H54 (cell line): ENCODE measurements around the gene PLXDC1.
A peak's percentile ranks its signal among the peaks of the same experiment; 100 is the strongest.
"Not testable (repeated sequence)": the region's sequence is repeated elsewhere in the genome, so short reads cannot be mapped to it uniquely, and the experiment has no call there.

ENCODE experiments used
- DNase-seq: peaks from one replicate; pipeline ENCODE4 v3.0.0; 2011; ENCODE audit warnings: low spot score, mixed read lengths; ENCODE audit not compliant: insufficient read length
- FAIRE-seq: peaks from 3 replicates; lab custom pipeline; 2011; peaks lifted over from hg19 to GRCh38; lab: Jason Lieb, UNC
- POLR2A ChIP-seq: IDR thresholded peaks from 2 replicates; pipeline ENCODE4 v1.6.1; 2011; ENCODE audit warnings: low read depth, mild to moderate bottlenecking, low read length

PLXDC1 gene

GRCh38 chr17:39077252-39077651, 74.2 kb downstream of the PLXDC1 start:
- FAIRE-seq: no peak
- TF ChIP-seq POLR2A: no peak

GRCh38 chr17:39074676-39075075, 76.8 kb downstream of the PLXDC1 start:
- no peak for TF ChIP-seq POLR2A
- no peak for FAIRE-seq
- no peak for DNase-seq

More at GRCh38 chr17:39077252-39077651, 74.2 kb downstream of the PLXDC1 start:
- no peak for DNase-seq

GRCh38 chr17:39073916-39074315, 77.5 kb downstream of the PLXDC1 start:
- TF ChIP-seq POLR2A: no peak
- FAIRE-seq (no peak), DNase-seq (no peak)

GRCh38 chr17:39073353-39073752, 78.1 kb downstream of the PLXDC1 start:
- DNase-seq: no peak
- no peak for TF ChIP-seq POLR2A
- no peak for FAIRE-seq

DNA sequence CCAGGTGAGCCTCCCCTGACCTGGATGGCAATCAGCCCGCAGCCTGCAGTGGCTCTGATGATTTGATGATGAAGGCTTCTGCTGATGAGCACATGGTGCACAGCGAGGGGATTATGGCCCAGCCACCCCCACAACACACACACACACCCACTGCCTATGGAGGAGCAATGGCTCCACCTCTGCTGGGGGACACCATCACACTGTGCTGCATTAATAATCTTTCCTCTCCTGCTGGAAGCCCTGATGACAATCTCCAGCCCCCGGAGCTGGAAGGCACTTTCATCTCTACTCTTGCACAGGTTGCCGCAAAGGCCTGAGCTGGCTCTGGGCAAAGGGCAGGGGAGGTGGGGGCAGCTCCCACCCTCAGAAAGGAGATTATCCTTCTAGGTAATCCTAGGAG, 79.9 kb downstream of the PLXDC1 start:
- FAIRE-seq (no peak), DNase-seq (no peak)
- no peak for TF ChIP-seq POLR2A

DNA sequence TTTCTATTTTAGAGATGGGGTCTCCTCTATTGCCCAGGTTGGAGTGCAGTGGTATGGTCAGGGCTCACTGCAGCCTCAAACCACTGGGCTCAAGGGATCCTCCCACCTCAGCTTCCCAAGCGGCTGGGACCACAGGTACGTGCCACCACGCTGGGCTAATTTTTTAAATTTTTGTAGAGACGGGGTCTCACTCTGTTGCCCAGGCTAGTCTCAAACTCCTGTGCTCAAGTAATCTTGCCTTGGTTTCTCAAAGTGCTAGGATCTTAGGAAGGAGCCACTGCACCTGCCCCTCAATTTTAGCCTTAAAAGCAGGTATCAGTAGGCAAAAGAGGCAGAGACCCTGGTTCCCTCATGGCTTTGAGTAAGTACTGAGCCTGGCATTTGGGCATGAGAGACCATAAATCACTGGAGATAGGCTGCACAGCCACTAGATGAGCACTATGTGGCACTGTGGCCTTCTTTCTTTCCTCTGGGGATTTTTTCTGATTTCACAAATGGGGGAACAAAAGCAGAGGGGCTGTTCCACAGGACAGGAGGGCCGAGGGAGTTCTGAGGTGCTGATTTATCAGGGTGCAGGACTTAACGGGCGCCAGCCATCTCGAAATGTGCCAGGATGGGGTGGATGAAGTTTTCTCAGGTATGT, 82.2 kb downstream of the PLXDC1 start:
- DNase-seq: peak; percentile 44
- FAIRE-seq: no peak
- TF ChIP-seq POLR2A: no peak

GRCh38 chr17:39064819-39065218, 86.6 kb downstream of the PLXDC1 start:
- no peak for DNase-seq
- no peak for FAIRE-seq
- TF ChIP-seq POLR2A: no peak

DNA sequence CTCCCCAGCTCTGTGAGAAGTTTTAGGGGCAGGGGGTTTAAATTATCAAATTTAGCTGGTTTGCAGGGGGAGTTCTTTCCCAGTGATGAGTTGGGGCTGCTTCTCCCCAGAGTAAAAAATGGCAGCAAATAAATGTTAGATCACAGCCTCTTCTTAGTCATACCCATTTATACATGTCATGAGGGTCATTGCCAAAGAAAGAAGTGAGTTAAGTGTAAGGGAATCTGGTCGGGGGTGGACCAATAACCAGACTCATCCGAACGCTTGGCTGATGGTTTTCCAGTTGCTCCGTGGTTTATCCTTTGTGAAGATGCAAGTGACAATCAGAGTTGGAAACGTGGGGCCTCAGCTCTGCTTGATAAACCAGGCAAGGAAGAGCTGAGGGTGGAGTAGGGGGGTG, 87.1 kb downstream of the PLXDC1 start:
- DNase-seq (peak; percentile 61), FAIRE-seq (no peak)

GRCh38 chr17:39063681-39064069, 87.8 kb downstream of the PLXDC1 start:
- TF ChIP-seq POLR2A: no peak
- no peak for DNase-seq
- no peak for FAIRE-seq

More for the DNA sequence above, 87.1 kb downstream of the PLXDC1 start:
- no peak for TF ChIP-seq POLR2A

- DNase-seq: no peak
- FAIRE-seq: no peak
- no peak for TF ChIP-seq POLR2A
Observed at GRCh38 chr17:39062846-39063680, 88.4 kb downstream of the PLXDC1 start.

GRCh38 chr17:39058524-39058923, 92.9 kb downstream of the PLXDC1 start:
- DNase-seq: no peak
- no peak for TF ChIP-seq POLR2A
- FAIRE-seq: no peak

GRCh38 chr17:39057701-39058206, 93.7 kb downstream of the PLXDC1 start:
- DNase-seq (no peak), FAIRE-seq (no peak)
- no peak for TF ChIP-seq POLR2A

DNA sequence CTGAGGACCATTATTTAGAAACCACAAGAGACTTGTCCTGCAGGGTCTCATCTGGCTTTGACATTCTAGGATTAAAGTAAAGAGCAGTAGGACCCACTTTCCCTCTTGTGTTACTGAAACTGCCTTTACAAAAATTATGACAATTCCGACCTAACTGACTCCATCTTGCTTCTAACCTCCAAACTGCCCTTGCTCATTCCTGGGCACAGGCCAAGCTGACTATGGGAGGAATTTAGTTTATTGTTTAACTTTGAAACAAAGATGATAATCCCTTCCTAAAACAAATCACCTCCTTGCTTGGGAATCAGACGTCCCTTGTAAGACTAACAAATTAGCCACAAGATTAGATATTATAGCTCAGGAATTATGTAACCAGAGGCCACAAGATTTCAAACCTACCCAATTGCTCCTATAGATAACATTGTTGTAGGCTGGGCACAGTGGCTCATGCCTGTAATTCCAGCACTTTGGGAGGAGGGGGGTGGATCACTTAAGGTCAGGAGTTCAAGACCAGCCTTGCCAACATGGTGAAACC, 97.3 kb downstream of the PLXDC1 start:
- TF ChIP-seq POLR2A: no peak
- FAIRE-seq (no peak), DNase-seq (no peak)

DNA sequence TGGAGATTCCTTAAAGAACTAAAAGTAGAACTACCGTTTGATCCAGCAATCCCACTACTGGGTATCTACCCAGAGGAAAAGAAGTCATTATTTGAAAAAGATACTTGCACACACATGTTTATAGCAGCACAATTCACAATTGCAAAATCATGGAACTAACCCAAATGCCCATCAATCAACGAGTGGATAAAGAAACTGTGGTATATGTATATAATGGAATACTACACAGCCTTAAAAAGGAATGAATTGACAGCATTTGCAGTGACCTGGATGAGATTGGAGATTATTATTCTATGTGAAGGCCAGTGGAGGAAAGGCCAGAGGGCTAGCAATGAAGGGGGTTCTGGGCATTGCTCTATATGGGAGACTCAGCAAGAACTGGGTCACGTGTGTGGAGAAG, 99.0 kb downstream of the PLXDC1 start:
- not testable (repeated sequence) for FAIRE-seq, DNase-seq
